Activated T-cell treated with anti-CD3 and anti-CD28 coated beads for 1 hour (primary cell): ENCODE results near the gene CDC45.

Experiments used
- DNase-seq: peaks from one replicate; pipeline ENCODE4 v3.0.0-alpha.2; 2020; ENCODE audit warnings: low read depth

CDC45 gene

GRCh38 chr22:19496324-19496630 lies 16.6 kb downstream of the CDC45 start:
- DNase-seq = no peak

- no peak for DNase-seq
These were observed 17.5 kb downstream of the CDC45 start for GRCh38 chr22:19497245-19497644.

- no peak for DNase-seq
These were observed 18.6 kb downstream of the CDC45 start for GRCh38 chr22:19498154-19498865.

- no peak for DNase-seq
These were observed 19.1 kb downstream of the CDC45 start for GRCh38 chr22:19498866-19499190.

GRCh38 chr22:19499236-19499879 lies 19.6 kb downstream of the CDC45 start:
- DNase-seq = no peak

- no peak for DNase-seq
These were observed 20.1 kb downstream of the CDC45 start for GRCh38 chr22:19499880-19500242.

- DNase-seq = no peak
These were observed 22.3 kb downstream of the CDC45 start for GRCh38 chr22:19501897-19502447.

- DNase-seq = no peak
These were observed 23.6 kb downstream of the CDC45 start for GRCh38 chr22:19503367-19503766.

- DNase-seq = no peak
These were observed 24.1 kb downstream of the CDC45 start for GRCh38 chr22:19503869-19504268.

GRCh38 chr22:19504900-19505734 lies 25.4 kb downstream of the CDC45 start:
- no peak for DNase-seq

GRCh38 chr22:19505735-19506126 lies 26.0 kb downstream of the CDC45 start:
- no peak for DNase-seq

- no peak for DNase-seq
These were observed 26.5 kb downstream of the CDC45 start for GRCh38 chr22:19506212-19506611.

- no peak for DNase-seq
These were observed 27.8 kb downstream of the CDC45 start for GRCh38 chr22:19507534-19507861.

GRCh38 chr22:19508024-19508776 lies 28.5 kb downstream of the CDC45 start:
- DNase-seq = no peak

- DNase-seq = no peak
These were observed 29.5 kb downstream of the CDC45 start for GRCh38 chr22:19509191-19509590.

GRCh38 chr22:19509923-19510322 lies 30.2 kb downstream of the CDC45 start:
- no peak for DNase-seq

- DNase-seq = no peak
These were observed 31.2 kb downstream of the CDC45 start for GRCh38 chr22:19510919-19511341.

GRCh38 chr22:19513823-19514222 lies 34.1 kb downstream of the CDC45 start:
- no peak for DNase-seq

- DNase-seq = no peak
These were observed 35.3 kb downstream of the CDC45 start for GRCh38 chr22:19514831-19515565.

- no peak for DNase-seq
These were observed 36.1 kb downstream of the CDC45 start for GRCh38 chr22:19515654-19516377.
